Mucosa of rectum (tissue), 2 donors: ENCODE results near the gene TLR10.

Experiments used
- H3K27ac ChIP-seq, 2 donors: one replicate each; pipeline ENCODE4 v1.7.0; 2013; ENCODE audit warnings: inconsistent platforms in 2 of 2, low read depth in 2 of 2, low read length in 2 of 2
- H3K27me3 ChIP-seq, 2 donors: one replicate each; pipeline ENCODE4 v1.7.0; 2013; ENCODE audit warnings: low read length in 2 of 2; ENCODE audit not compliant: control insufficient read depth in 2 of 2, insufficient read depth in 2 of 2
- H3K36me3 ChIP-seq, 2 donors: one replicate each; pipeline ENCODE4 v1.7.0; 2013; ENCODE audit warnings: low read length in 2 of 2; ENCODE audit not compliant: control insufficient read depth in 2 of 2, insufficient read depth in 2 of 2
- H3K4me1 ChIP-seq, 2 donors: one replicate each; pipeline ENCODE4 v1.7.0; 2013; ENCODE audit warnings: low read length in 2 of 2, mild to moderate bottlenecking in 1 of 2; ENCODE audit not compliant: control insufficient read depth in 2 of 2, insufficient read depth in 2 of 2
- H3K4me3 ChIP-seq, 2 donors: one replicate each; pipeline ENCODE4 v1.7.0; 2013; ENCODE audit warnings: low read length in 2 of 2
- H3K9ac ChIP-seq, 2 donors: one replicate each; pipeline ENCODE4 v1.7.0; 2013; ENCODE audit warnings: low read length in 2 of 2, low read depth in 1 of 2, mild to moderate bottlenecking in 1 of 2
- H3K9me3 ChIP-seq, 2 donors: one replicate each; pipeline ENCODE4 v1.7.0; 2013; ENCODE audit warnings: low read length in 2 of 2; ENCODE audit not compliant: control insufficient read depth in 2 of 2
- donor health status: healthy.
- donor health status: Normal muscosa, but diverticular disease.

The TLR10 gene, protein sequence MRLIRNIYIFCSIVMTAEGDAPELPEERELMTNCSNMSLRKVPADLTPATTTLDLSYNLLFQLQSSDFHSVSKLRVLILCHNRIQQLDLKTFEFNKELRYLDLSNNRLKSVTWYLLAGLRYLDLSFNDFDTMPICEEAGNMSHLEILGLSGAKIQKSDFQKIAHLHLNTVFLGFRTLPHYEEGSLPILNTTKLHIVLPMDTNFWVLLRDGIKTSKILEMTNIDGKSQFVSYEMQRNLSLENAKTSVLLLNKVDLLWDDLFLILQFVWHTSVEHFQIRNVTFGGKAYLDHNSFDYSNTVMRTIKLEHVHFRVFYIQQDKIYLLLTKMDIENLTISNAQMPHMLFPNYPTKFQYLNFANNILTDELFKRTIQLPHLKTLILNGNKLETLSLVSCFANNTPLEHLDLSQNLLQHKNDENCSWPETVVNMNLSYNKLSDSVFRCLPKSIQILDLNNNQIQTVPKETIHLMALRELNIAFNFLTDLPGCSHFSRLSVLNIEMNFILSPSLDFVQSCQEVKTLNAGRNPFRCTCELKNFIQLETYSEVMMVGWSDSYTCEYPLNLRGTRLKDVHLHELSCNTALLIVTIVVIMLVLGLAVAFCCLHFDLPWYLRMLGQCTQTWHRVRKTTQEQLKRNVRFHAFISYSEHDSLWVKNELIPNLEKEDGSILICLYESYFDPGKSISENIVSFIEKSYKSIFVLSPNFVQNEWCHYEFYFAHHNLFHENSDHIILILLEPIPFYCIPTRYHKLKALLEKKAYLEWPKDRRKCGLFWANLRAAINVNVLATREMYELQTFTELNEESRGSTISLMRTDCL

DNA sequence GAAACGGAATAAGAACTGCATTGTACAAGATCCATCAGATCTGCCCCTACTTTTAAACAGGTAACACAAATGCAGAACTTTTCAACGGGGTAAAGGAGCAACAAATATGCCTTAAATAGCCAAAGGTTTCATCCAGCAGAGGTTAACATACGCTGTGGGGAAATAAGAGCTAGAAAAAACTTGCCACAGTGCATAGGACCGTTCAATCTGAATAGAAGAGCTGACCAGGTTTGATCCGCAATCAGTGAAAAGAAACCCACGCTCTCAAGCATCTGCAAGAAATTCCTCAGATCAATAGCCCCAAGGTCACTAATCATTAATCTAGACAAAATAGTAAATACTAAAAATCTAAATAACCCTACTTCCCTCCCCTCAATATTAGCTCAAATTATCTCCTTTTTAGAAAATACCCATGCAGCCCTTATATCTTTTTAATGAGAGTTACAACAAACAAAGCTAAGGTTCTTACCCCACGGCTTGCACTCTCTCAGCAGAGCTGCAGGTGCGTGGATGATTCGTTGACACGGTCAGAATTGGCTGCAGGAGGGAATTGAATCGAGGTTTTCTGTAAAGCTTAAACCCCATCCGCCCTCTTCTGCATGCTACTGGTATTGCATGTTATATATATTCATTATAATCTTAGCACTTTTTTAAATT, at the start of gene TLR10:
Gene TLR10, minus strand, starts transcription at position 539 of the 657 bp plus-strand sequence. CDS start 7,400 bp downstream, outside the sequence.
- Histone ChIP-seq H3K4me1 (no peaks in the 10 kb centered on the region), H3K9me3 (no peaks in the 10 kb centered on the region), H3K27ac (no peak within 1 kb of the TSS), H3K36me3 (no peaks in the 10 kb centered on the region), H3K4me3 (peak within 1 kb of the TSS in 1 of 2 donors; percentile 49), H3K27me3 (no peaks in the 10 kb centered on the region), H3K9ac (no peak within 1 kb of the TSS)

DNA sequence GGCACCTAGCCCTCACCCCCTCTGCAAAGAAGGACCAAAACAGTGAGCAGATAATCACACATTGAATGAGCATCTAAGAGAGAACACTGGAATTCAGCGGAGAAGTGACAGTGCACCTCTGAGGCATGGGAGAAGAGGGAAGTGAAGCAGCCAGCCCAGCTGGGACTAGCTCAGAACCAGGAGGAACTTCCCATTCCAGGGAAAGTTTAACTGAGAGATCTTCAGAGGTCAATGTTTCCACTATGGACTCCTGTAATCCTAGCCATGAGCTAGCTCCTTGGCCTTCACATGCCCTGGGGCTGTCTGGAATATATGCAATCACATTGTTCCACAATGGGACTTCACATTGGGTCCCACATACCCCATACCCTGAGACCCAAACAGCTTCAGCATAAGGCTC, 49.4 kb upstream of the TLR10 start:
- H3K27me3 ChIP-seq = no peaks in the 10 kb centered on the region
- no peaks in the 10 kb centered on the region for H3K36me3 ChIP-seq
- no peak overlapping the region for H3K4me3 ChIP-seq
- no peaks in the 10 kb centered on the region for H3K4me1 ChIP-seq
- H3K9me3 ChIP-seq = peaks cover 0 to 3% of the 10 kb centered on the region in 2 donors
- no peak overlapping the region for H3K9ac ChIP-seq
- H3K27ac ChIP-seq = no peak overlapping the region

DNA sequence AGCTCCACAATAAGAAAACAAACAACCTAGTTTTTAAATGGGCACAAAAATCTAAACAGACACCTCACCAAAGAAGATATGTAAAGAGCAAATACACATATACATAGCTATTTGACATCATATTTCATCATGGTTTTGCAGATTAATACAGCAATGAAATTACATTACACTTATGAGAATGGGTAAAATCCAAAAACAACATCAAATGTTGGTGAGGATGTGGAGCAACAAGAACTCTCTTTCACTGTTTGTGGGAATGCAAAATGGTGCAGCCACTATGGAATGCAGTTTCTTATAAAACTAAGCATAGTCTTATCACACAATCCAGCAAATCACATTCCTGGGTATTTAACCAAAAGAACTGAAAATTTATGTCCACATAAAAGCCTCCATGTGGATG, 48.9 kb upstream of the TLR10 start:
- Histone ChIP-seq H3K9ac (no peak overlapping the region), H3K36me3 (no peaks in the 10 kb centered on the region), H3K4me3 (no peak overlapping the region), H3K27me3 (no peaks in the 10 kb centered on the region), H3K4me1 (no peaks in the 10 kb centered on the region), H3K27ac (no peak overlapping the region), H3K9me3 (peaks cover 0 to 3% of the 10 kb centered on the region in 2 donors)

DNA sequence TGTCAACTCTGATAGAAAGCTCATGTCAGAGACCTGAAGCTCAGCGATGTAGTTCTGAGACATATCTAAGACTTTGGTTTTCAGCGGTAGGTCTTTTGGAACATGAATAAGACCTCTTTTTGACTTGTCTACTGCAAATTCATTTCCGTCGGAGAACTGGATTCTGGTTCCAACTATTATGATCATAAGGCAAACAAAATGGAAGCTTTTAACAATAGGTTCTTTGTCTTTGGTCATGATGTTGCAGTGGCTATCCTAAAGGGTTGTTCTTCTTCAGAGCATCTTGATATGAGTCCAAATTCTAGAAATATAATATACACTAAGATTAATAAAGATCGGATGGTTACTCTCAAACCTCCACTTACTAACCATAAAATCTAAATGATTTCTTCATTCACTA, 46.4 kb upstream of the TLR10 start:
- Histone ChIP-seq H3K4me3 (no peak overlapping the region), H3K27me3 (no peaks in the 10 kb centered on the region), H3K4me1 (no peaks in the 10 kb centered on the region), H3K27ac (no peak overlapping the region), H3K9me3 (no peaks in the 10 kb centered on the region), H3K36me3 (no peaks in the 10 kb centered on the region), H3K9ac (no peak overlapping the region)

DNA sequence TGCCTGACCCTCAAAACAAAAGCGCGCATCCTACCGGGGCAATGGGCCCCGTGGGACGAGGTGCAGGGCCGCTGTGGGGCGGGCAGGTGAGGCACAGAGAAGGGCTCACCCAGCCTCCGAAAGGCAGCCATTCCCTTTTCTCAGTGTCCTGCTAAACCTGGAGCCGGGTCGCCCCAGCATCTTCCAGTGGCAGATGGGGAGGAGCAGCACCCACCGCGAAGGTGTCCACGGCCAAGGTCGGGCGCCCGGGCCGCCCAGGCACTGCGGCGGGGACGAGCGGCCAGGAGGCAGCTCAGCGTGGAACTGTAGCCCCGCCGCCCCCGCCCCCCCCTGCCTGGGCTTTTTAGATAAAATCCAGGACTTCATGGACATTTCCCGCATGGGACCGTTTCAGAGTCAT, 41.0 kb upstream of the TLR10 start:
- Histone ChIP-seq H3K27me3 (no peaks in the 10 kb centered on the region), H3K4me1 (no peaks in the 10 kb centered on the region), H3K9ac (no peak overlapping the region), H3K36me3 (no peaks in the 10 kb centered on the region), H3K9me3 (peaks cover 3 to 6% of the 10 kb centered on the region in 2 donors), H3K4me3 (no peak overlapping the region), H3K27ac (no peak overlapping the region)

DNA sequence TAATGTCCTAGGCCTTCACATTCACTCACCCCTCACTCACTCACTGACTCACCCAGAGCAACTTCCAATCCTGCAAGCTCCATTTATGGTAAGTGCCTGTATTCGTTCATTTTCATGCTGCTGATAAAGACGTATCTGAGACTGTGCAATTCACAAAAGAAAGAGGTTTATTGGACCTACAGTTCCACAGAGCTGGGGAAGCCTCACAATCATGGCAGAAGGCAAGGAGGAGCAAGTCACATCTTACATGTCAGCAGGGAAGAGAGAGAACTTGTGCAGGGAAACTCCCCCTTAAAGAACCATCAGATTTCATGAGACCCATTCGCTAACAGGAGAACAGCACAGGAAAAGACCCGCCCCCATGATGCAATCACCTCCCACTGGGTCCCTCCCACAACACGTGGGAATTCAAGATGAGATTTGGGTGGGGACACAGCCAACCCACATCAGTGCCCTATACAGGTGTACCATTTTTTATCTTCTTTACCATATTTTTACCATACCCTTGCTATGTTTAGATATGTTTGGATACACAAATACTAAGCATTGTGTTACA, 40.0 kb upstream of the TLR10 start:
- H3K27me3 ChIP-seq = no peaks in the 10 kb centered on the region
- no peaks in the 10 kb centered on the region for H3K36me3 ChIP-seq
- no peaks in the 10 kb centered on the region for H3K4me1 ChIP-seq
- H3K4me3 ChIP-seq = no peak overlapping the region
- peaks cover 3 to 6% of the 10 kb centered on the region in 2 donors for H3K9me3 ChIP-seq
- no peak overlapping the region for H3K9ac ChIP-seq
- no peak overlapping the region for H3K27ac ChIP-seq

DNA sequence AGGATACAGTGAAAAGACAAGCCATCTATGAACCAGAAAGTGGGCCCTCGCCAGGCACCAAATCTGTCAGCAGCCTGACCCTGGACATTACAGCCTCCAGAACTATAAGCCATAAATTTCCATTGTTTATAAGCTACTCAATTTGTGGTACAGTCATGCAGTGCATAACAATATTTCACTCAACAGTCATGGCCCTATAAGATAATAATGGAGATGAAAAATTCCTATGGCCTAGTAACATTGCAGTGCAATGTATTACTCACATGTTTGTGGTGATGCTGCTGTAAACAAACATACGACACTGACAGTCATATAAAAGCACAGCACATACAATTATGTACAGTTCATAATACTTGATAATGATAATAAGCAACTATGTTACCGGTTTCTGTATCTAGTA, 38.9 kb upstream of the TLR10 start:
- H3K4me1 ChIP-seq = no peaks in the 10 kb centered on the region
- H3K36me3 ChIP-seq = no peaks in the 10 kb centered on the region
- H3K9me3 ChIP-seq = peaks cover 3 to 6% of the 10 kb centered on the region in 2 donors
- no peaks in the 10 kb centered on the region for H3K27me3 ChIP-seq
- no peak overlapping the region for H3K4me3 ChIP-seq
- no peak overlapping the region for H3K9ac ChIP-seq
- H3K27ac ChIP-seq = no peak overlapping the region

DNA sequence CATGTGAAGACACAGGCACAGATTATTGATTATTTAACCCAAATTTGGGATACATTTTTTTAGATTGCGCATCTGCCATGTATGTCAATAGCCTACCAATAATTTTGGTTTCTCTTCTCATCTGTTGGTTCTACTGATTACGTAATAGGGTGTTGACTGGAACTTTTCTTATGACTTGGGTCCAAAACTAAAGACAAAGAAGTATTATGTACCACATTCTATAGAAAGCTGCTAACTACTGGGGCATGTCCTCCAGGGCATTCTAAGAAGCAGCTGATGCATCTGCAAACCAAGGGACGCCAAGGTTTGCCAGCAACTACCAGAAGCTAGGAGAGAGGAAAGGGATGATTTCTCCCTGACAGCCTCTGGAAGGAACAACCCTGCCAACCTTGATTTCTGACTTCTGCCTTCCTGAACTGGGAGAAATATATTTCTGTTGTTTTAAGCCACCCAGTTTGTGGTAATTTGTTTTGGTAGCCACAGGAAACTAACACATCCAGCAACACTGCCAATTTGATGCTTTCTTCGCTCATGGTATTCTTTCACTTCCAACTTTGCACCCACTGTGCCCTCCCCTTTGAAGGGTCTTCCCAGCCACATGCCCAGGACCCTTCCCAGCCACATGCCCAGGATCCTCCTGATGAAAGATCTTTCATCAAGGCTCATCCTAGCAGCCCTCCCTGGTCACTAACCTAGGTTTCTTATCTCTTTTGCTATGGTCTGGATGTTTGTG, 37.7 kb upstream of the TLR10 start:
- H3K4me1 ChIP-seq = no peaks in the 10 kb centered on the region

DNA sequence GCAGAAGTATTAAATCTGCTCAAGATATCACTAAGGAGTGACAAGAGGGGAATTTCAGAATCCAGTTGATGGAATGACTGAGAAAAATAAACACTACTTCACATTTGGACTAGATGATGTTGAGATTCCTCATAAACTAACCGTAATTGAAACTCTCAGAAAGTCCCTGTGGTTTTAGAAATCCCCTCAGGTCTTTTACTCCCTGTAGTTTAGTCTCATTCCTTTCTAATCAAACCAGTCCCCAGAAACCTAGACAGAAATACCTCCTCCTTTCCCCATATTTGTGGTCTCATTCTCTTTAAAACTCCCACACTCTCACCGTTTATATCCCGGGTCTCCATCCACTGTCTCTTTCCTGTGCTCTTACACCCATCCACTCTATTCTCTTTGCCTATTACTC, 36.8 kb upstream of the TLR10 start:
- peaks cover 3 to 6% of the 10 kb centered on the region in 2 donors for H3K9me3 ChIP-seq
- H3K27ac ChIP-seq = no peak overlapping the region
- no peaks in the 10 kb centered on the region for H3K4me1 ChIP-seq

More for the DNA sequence above, 37.7 kb upstream of the TLR10 start:
- no peak overlapping the region for H3K27ac ChIP-seq
- H3K9me3 ChIP-seq = peaks cover 3 to 6% of the 10 kb centered on the region in 2 donors
- H3K9ac ChIP-seq = no peak overlapping the region
- H3K27me3 ChIP-seq = no peaks in the 10 kb centered on the region
- H3K36me3 ChIP-seq = no peaks in the 10 kb centered on the region
- H3K4me3 ChIP-seq = no peak overlapping the region

More for the DNA sequence above, 36.8 kb upstream of the TLR10 start:
- Histone ChIP-seq H3K4me3 (no peak overlapping the region), H3K9ac (no peak overlapping the region), H3K27me3 (no peaks in the 10 kb centered on the region), H3K36me3 (no peaks in the 10 kb centered on the region)
